HUDEP-2 (cell line): ENCODE results near the gene SLC9B1.
"Not testable (repeated sequence)": the region's sequence is repeated elsewhere in the genome, so short reads cannot be mapped to it uniquely, and the experiment has no call there.

Experiments used
- DNase-seq, 76 experiments: peaks; one replicate each; lab custom pipeline; 2025; ENCODE audit not compliant: unreplicated experiment in 76 of 76; lab: John Stamatoyannopoulos, UW

The SLC9B1 gene

GRCh38 chr4:102881343-102881742 is 138.2 kb downstream of the SLC9B1 start:
- DNase-seq = no peak

DNA sequence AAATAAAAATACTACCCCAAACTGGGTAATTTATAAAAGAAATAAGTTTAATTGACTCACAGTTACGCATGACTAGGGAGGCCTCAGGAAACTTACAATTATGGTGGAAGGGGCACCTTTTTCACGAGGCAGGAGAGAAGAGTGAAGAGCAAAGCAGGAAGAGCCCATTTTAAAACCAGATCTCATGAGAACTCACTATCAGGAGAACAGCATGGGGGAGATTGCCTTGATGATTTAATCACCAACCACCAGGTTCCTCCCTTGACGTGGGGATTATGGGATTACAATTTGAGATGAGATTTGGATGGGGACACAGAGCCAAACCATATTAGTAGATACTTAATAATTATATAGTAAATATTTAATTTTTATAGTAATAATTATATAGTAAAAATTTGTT is 140.6 kb downstream of the SLC9B1 start:
- DNase-seq = no peak

DNA sequence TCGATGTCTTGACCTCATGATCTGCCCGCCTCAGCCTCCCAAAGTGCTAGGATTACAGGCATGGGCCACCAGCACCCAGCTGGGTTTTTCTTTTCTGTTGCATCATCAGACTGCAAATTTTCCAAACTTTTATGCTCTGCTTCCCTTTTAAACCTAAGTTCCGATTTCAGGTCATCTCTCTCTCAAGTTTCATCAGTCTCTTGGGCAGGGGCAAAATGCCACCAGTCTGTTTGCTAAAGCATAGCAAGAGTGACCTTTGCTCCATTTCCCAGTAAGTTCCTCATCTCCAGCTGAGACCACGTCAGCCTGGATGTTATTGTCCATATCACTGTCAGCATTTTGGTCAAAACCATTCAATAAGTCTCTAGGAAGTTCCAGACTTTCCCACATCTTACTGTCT is 141.2 kb downstream of the SLC9B1 start:
- not testable (repeated sequence) for DNase-seq

GRCh38 chr4:102877477-102878106 is 141.9 kb downstream of the SLC9B1 start:
- DNase-seq = not testable (repeated sequence)

- DNase-seq = peak in 7 of 76 experiments; percentile 5 to 40 (median 35)
Observed at GRCh38 chr4:102871772-102872171, 147.7 kb downstream of the SLC9B1 start.

DNA sequence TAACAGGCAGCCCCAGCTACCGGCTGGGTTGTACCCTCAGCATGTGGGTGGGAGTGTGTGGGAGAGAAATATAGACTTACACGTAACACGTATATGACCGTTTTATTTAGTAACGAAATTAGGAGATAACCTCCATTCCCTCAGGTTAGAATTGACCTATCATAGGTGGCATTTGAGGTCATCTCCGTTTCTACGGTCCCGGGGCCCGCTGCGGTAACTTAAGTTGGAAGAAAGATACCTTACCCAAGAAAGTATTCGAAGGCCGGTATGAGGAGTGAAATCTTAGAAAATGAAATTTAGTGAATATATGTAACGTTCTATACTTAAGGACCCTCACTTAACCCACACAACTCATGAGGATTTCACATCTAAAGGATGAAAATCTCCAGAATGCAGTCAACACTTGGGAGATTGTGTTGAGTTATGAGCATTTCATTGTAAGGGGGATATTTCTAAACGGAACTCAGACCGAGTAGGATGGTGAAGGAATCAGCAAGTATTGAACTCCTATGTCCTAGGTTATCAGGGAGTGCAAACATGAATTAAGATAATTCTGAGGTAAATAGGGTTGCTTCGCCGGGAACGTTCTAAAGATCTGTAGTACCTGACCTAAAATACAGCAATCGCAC is 149.8 kb downstream of the SLC9B1 start:
- DNase-seq = peak in 31 of 76 experiments; percentile 41 to 89 (median 68)

GRCh38 chr4:102868781-102869568 is 150.5 kb downstream of the SLC9B1 start, which contains the start of gene CISD2:
Gene CISD2, plus strand, starts transcription at chr4:102868992. Its CDS starts 93 bp downstream, at chr4:102869085.
- DNase-seq = peak; percentile 55 to 98 (median 87)

GRCh38 chr4:102868153-102868780 is 151.2 kb downstream of the SLC9B1 start:
- peak in 24 of 76 experiments; percentile 1 to 79 (median 20) for DNase-seq

- DNase-seq = peak in 64 of 76 experiments; percentile 3 to 70 (median 35)
Observed at GRCh38 chr4:102867278-102868152, 152.0 kb downstream of the SLC9B1 start.

- DNase-seq = peak in 6 of 76 experiments; percentile 5 to 55 (median 34)
Observed at GRCh38 chr4:102865327-102865726, 154.2 kb downstream of the SLC9B1 start.

DNA sequence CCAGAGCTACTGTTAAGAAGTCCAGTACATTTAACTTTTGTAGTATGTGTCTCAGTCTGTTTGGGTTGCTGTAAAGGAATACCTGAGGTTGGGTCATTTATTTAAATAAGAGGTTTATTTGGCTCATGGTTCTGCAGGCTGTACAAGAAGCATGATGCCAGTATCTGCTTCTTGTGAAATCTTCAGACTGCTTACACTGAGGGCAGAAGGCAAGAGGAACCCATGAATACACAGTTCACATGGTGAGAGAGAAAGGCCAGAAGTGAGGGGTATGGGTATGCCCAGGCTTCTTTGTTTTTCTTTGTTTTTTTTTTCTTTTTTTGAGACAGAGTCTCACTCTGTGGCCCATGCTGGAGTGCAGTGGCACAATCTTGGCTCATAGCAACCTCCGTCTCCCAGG is 156.8 kb downstream of the SLC9B1 start:
- DNase-seq = no peak

- DNase-seq = no peak
Observed at GRCh38 chr4:102862016-102862415, 157.5 kb downstream of the SLC9B1 start.

DNA sequence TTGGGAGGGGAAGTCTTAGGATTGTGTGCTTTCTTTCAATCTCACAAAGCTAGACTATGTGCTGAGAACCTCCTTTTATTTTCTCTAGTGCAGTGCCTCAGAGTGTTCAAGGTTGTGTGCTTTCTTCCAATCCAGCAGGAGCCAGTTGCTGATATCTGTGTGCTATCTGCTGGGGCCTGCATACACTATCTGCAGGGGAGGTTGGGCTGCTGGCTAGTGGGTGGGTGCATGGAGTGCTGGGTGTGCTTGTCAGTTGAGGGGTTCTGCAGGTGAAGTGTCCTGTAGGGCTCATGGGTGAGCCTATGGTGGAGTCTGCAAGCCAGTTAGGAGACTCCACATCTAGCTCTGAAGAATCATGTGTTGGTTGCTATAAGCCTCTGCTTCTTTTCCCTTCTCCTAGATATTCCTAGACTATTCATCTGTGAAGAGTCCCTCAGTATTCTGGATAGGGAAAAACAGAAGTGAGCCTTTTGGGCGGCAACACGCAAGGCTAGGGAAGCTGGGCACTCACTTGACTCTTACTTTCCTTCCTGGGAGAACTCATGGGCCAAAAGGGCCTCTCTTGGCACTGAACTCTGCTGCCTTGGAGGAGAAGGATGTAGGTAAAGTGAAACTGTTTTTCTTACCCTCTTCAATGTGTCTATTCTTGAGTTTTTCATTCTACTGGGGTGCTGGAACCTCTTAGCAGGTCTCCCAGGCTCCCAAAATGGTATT is 158.7 kb downstream of the SLC9B1 start:
- DNase-seq = peak in 58 of 76 experiments; percentile 1 to 64 (median 22)

GRCh38 chr4:102858828-102859464 is 160.6 kb downstream of the SLC9B1 start:
- DNase-seq = no peak
